Skeletal muscle tissue (tissue), 4 donors: ENCODE measurements around the gene C9orf153. TPM values are rescaled to one million over a fixed set of nuclear protein-coding genes. Genes with fewer than 3 reads are reported as not detected.

Experiments
- H3K27ac ChIP-seq: one replicate; pipeline ENCODE4 v1.7.0; 2013; ENCODE audit warnings: mild to moderate bottlenecking, low read depth, low read length, inconsistent platforms
- H3K27me3 ChIP-seq, 3 donors: one replicate each; pipeline ENCODE4 v1.7.0; 2013; ENCODE audit warnings: low read length in 3 of 3; ENCODE audit not compliant: control insufficient read depth in 3 of 3, insufficient read depth in 3 of 3
- H3K36me3 ChIP-seq, 3 donors: one replicate each; pipeline ENCODE4 v1.7.0; 2013; ENCODE audit warnings: low read length in 3 of 3; ENCODE audit not compliant: control insufficient read depth in 3 of 3, insufficient read depth in 3 of 3
- H3K4me1 ChIP-seq, 3 donors: one replicate each; pipeline ENCODE4 v1.7.0; 2013; ENCODE audit warnings: low read length in 3 of 3, mild to moderate bottlenecking in 3 of 3; ENCODE audit not compliant: control insufficient read depth in 3 of 3, insufficient read depth in 3 of 3
- H3K4me3 ChIP-seq, 3 donors: one replicate each; pipeline ENCODE4 v1.7.0; 2013; ENCODE audit warnings: low read length in 3 of 3
- H3K9ac ChIP-seq, 3 donors: one replicate each; pipeline ENCODE4 v1.7.0; 2013; ENCODE audit warnings: low read length in 3 of 3, mild to moderate bottlenecking in 3 of 3, moderate library complexity in 2 of 3, low read depth in 1 of 3
- H3K9me3 ChIP-seq, 3 donors: one replicate each; pipeline ENCODE4 v1.7.0; 2013; ENCODE audit warnings: low read length in 3 of 3; ENCODE audit not compliant: control insufficient read depth in 3 of 3
- total RNA-seq: library from RNA; depleted of rRNA; stranded (reverse); fragments of >200 nt; gene quantifications from one replicate; pipeline ENCODE4 v1.2.3, GENCODE V29; 2014
- donor health status: Osteomylitis.

Gene C9orf153
- total RNA-seq, 1 donor from 2014 or later: 1.6 TPM

GRCh38 chr9:86274821-86275643 is 15.6 kb upstream of the C9orf153 start:
- peak overlapping the region in 1 of 3 donors; percentile 24 for H3K9ac ChIP-seq
- H3K27ac ChIP-seq: no peak overlapping the region
- H3K4me1 ChIP-seq: peaks cover 19 to 31% (median 22%) of the 10 kb centered on the region in 3 donors
- no peak overlapping the region for H3K4me3 ChIP-seq
- H3K9me3 ChIP-seq: no peaks in the 10 kb centered on the region
- H3K36me3 ChIP-seq: peaks cover 15 to 32% (median 28%) of the 10 kb centered on the region in 3 donors
- no peaks in the 10 kb centered on the region for H3K27me3 ChIP-seq

- Histone ChIP-seq H3K36me3 (peaks cover 15 to 26% (median 25%) of the 10 kb centered on the region in 3 donors), H3K27me3 (no peaks in the 10 kb centered on the region), H3K27ac (no peak overlapping the region), H3K4me3 (no peak overlapping the region), H3K9ac (no peak overlapping the region), H3K9me3 (no peaks in the 10 kb centered on the region), H3K4me1 (peaks cover 8 to 16% (median 15%) of the 10 kb centered on the region in 3 donors)
Measured at GRCh38 chr9:86272221-86272620, 12.8 kb upstream of the C9orf153 start.

GRCh38 chr9:86263876-86264275 is 4.4 kb upstream of the C9orf153 start:
- Histone ChIP-seq H3K27me3 (no peaks in the 10 kb centered on the region), H3K9me3 (no peaks in the 10 kb centered on the region), H3K4me1 (peaks cover 0 to 4% (median 3%) of the 10 kb centered on the region in 3 donors), H3K36me3 (peaks cover 16 to 21% (median 18%) of the 10 kb centered on the region in 3 donors), H3K27ac (no peak overlapping the region), H3K9ac (no peak overlapping the region), H3K4me3 (no peak overlapping the region)

GRCh38 chr9:86262492-86262891 is 3.0 kb upstream of the C9orf153 start:
- Histone ChIP-seq H3K9ac (no peak overlapping the region), H3K4me1 (peaks cover 2 to 5% (median 4%) of the 10 kb centered on the region in 3 donors), H3K27ac (no peak overlapping the region), H3K4me3 (no peak overlapping the region), H3K9me3 (no peaks in the 10 kb centered on the region), H3K36me3 (peaks cover 16 to 21% (median 18%) of the 10 kb centered on the region in 3 donors), H3K27me3 (no peaks in the 10 kb centered on the region)

- H3K9ac ChIP-seq: no peak overlapping the region
- no peak overlapping the region for H3K27ac ChIP-seq
- H3K4me3 ChIP-seq: no peak overlapping the region
- H3K9me3 ChIP-seq: no peaks in the 10 kb centered on the region
- H3K36me3 ChIP-seq: peaks cover 5 to 12% (median 6%) of the 10 kb centered on the region in 3 donors
- peaks cover 0 to 6% (median 3%) of the 10 kb centered on the region in 3 donors for H3K4me1 ChIP-seq
- no peaks in the 10 kb centered on the region for H3K27me3 ChIP-seq
Measured at GRCh38 chr9:86257391-86257790, 2.1 kb downstream of the C9orf153 start.

GRCh38 chr9:86256653-86257052 is 2.8 kb downstream of the C9orf153 start:
- Histone ChIP-seq H3K27me3 (no peaks in the 10 kb centered on the region), H3K9ac (no peak overlapping the region), H3K27ac (no peak overlapping the region), H3K36me3 (peaks cover 0 to 8% (median 3%) of the 10 kb centered on the region in 3 donors), H3K4me3 (no peak overlapping the region), H3K4me1 (peaks cover 0 to 6% (median 3%) of the 10 kb centered on the region in 3 donors), H3K9me3 (no peaks in the 10 kb centered on the region)

GRCh38 chr9:86253577-86253976 is 5.9 kb downstream of the C9orf153 start:
- Histone ChIP-seq H3K9me3 (no peaks in the 10 kb centered on the region), H3K27me3 (no peaks in the 10 kb centered on the region), H3K36me3 (peaks cover 0 to 2% (median 0%) of the 10 kb centered on the region in 3 donors), H3K9ac (no peak overlapping the region), H3K27ac (no peak overlapping the region), H3K4me3 (no peak overlapping the region), H3K4me1 (peaks cover 0 to 6% (median 3%) of the 10 kb centered on the region in 3 donors)

GRCh38 chr9:86252870-86253269 is 6.6 kb downstream of the C9orf153 start:
- Histone ChIP-seq H3K4me1 (peaks cover 0 to 6% (median 3%) of the 10 kb centered on the region in 3 donors), H3K27ac (no peak overlapping the region), H3K4me3 (no peak overlapping the region), H3K27me3 (no peaks in the 10 kb centered on the region), H3K9me3 (no peaks in the 10 kb centered on the region), H3K36me3 (peaks cover 0 to 2% (median 0%) of the 10 kb centered on the region in 3 donors), H3K9ac (no peak overlapping the region)

- H3K36me3 ChIP-seq: no peaks in the 10 kb centered on the region
- H3K9ac ChIP-seq: no peak overlapping the region
- H3K4me1 ChIP-seq: no peaks in the 10 kb centered on the region
- H3K27me3 ChIP-seq: no peaks in the 10 kb centered on the region
- no peaks in the 10 kb centered on the region for H3K9me3 ChIP-seq
- no peak overlapping the region for H3K4me3 ChIP-seq
- H3K27ac ChIP-seq: no peak overlapping the region
Measured at GRCh38 chr9:86250123-86250522, 9.3 kb downstream of the C9orf153 start.

GRCh38 chr9:86248746-86249145 is 10.7 kb downstream of the C9orf153 start:
- Histone ChIP-seq H3K27me3 (no peaks in the 10 kb centered on the region), H3K27ac (no peak overlapping the region), H3K36me3 (no peaks in the 10 kb centered on the region), H3K9me3 (no peaks in the 10 kb centered on the region), H3K4me3 (no peak overlapping the region), H3K9ac (no peak overlapping the region), H3K4me1 (no peaks in the 10 kb centered on the region)
